K562 (cell line): ENCODE measurements around the gene MCHR2.

ENCODE experiments used
- CTCF ChIP-seq, 3 experiments: IDR thresholded peaks in 2 of 3; conservative IDR thresholded peaks in 1 of 3; 2 replicates each; pipeline ENCODE4 v1.5.1; 2011 to 2012; ENCODE audit warnings: low read length in 3 of 3, mild to moderate bottlenecking in 3 of 3, control low read depth in 2 of 3, improper control_type of control experiment in 1 of 3, inconsistent platforms in 1 of 3, low read depth in 1 of 3, mixed read lengths in 1 of 3, moderate library complexity in 1 of 3; ENCODE audit not compliant: insufficient read depth in 2 of 3
- ETV5 ChIP-seq: sonication (generic); formaldehyde crosslinking; IDR thresholded peaks from 2 replicates; pipeline ENCODE4 v1.4.0; 2020; ENCODE audit warnings: low read depth, mild to moderate bottlenecking, missing genetic modification reagents
- EZH2 ChIP-seq: IDR thresholded peaks from 2 replicates; pipeline ENCODE4 v1.6.1; 2012; ENCODE audit warnings: low read depth, mild to moderate bottlenecking, inconsistent platforms, low read length, borderline replicate concordance

DNA sequence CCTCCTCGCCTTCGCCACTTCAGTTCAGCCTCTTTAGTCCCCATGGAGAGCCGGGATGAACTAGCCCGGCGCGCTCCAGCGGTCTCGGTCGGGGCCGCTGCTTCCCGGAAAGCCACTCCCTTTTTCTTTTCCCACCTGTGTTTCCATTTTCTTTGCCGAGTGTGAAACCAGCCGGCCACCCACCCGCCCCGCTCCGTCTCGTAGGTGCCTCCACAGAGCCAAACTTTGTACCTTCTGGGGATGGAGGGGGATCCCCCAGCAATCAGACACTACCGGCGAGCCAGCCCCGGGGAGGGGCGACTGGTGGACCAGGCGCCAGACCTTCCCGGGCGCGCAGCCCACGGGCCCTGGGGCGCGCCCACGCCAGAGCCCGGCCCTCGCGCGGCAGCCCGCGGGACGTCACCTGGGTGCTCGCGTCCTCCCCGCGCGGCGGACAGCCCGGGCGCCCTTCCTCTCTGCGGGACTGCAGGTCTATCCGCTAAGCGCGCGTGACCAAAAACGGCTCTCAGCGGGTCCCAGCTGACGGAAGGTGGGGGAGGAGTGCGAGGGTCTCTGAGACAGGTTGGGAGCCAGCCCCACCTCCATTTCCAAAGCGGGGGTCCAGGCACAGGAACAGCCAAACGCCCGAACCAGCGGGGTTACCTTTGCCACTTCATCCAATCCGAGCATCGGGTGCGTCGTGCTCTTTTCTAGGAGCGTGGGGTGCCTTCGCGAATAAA lies at the start of gene MCHR2:
- no peak for TF ChIP-seq EZH2
- no peak for TF ChIP-seq ETV5
- no peak for TF ChIP-seq CTCF (IDR thresholded peaks at IDR 0.05 in 2 of 3, conservative IDR thresholded peaks at IDR 0.05 in 1 of 3; ENCODE audit: insufficient read depth in 2 of 3, low read depth in 1 of 3, low read length in 3 of 3)
